Glutamatergic neuron (in vitro differentiated cells): ENCODE results near the gene CAV1. TPM values are rescaled to one million over a fixed set of nuclear protein-coding genes. Genes with fewer than 3 reads are reported as not detected.

Source experiments
- DNase-seq: peaks from one replicate; pipeline ENCODE4 v3.0.0; 2022
- H3K27ac Mint-ChIP-seq: one replicate; pipeline ENCODE4 v1.8.0; 2020; ENCODE audit warnings: mild to moderate bottlenecking, mixed read lengths, inconsistent platforms; ENCODE audit not compliant: unreplicated experiment
- H3K27me3 Mint-ChIP-seq: one replicate; pipeline ENCODE4 v1.8.0; 2020; ENCODE audit warnings: mild to moderate bottlenecking, moderate library complexity, mixed read lengths, inconsistent platforms; ENCODE audit not compliant: unreplicated experiment
- H3K36me3 Mint-ChIP-seq: one replicate; pipeline ENCODE4 v1.8.0; 2020; ENCODE audit warnings: mild to moderate bottlenecking, mixed read lengths, inconsistent platforms; ENCODE audit not compliant: unreplicated experiment
- H3K4me1 Mint-ChIP-seq: one replicate; pipeline ENCODE4 v1.8.0; 2020; ENCODE audit warnings: mild to moderate bottlenecking, low read depth, mixed read lengths, inconsistent platforms; ENCODE audit not compliant: unreplicated experiment
- H3K4me3 Mint-ChIP-seq: one replicate; pipeline ENCODE4 v1.8.0; 2020; ENCODE audit warnings: mild to moderate bottlenecking, mixed read lengths, inconsistent platforms; ENCODE audit not compliant: unreplicated experiment
- H3K9me3 Mint-ChIP-seq: one replicate; pipeline ENCODE4 v1.8.0; 2020; ENCODE audit warnings: mild to moderate bottlenecking, moderate library complexity, mixed read lengths, inconsistent platforms; ENCODE audit not compliant: unreplicated experiment
- CTCF ChIP-seq: fragments of 200-600 bp; sonication (generic); IDR thresholded peaks from one replicate; pipeline ENCODE4 v1.5.0; 2021; ENCODE audit not compliant: partially characterized antibody, unreplicated experiment
- total RNA-seq: library from RNA; stranded (reverse); fragmentation: NEBNext Ultra II Directional; extraction: Animal tissue kit (Norgen Biotek cat#: 25700); gene quantifications from one replicate; pipeline ENCODE4 v1.2.1, GENCODE V29; 2021; ENCODE audit not compliant: unreplicated experiment

The CAV1 gene
- total RNA-seq, 1 donor from 2014 or later: 0.78 TPM

GRCh38 chr7:116610721-116611120 is 85.9 kb downstream of the CAV1 start:
- H3K36me3 Mint-ChIP-seq: no peaks in the 10 kb centered on the region
- no peak overlapping the region for H3K4me3 Mint-ChIP-seq
- H3K27me3 Mint-ChIP-seq: peaks cover 2% of the 10 kb centered on the region
- TF ChIP-seq CTCF: no peak
- peaks cover 1% of the 10 kb centered on the region for H3K9me3 Mint-ChIP-seq
- H3K4me1 Mint-ChIP-seq: no peaks in the 10 kb centered on the region
- DNase-seq: no peak
- H3K27ac Mint-ChIP-seq: no peak overlapping the region

Other genes with a start within 250 kb of the CAV1 start
- gene CAV2, start 25.3 kb upstream of the CAV1 start, total RNA-seq: 1.7 TPM
- 0.56 TPM for gene MET, start 147.2 kb downstream of the CAV1 start, total RNA-seq